GM18508 (cell line): ENCODE measurements around the gene ZFP1.

ENCODE experiments used
- ATAC-seq: cut with Tn5 transposase; IDR thresholded peaks from one replicate; pipeline ENCODE4 v1.9.1; 2021; ENCODE audit warnings: moderate number of reproducible peaks; ENCODE audit not compliant: insufficient read depth, unreplicated experiment

ZFP1 gene

DNA sequence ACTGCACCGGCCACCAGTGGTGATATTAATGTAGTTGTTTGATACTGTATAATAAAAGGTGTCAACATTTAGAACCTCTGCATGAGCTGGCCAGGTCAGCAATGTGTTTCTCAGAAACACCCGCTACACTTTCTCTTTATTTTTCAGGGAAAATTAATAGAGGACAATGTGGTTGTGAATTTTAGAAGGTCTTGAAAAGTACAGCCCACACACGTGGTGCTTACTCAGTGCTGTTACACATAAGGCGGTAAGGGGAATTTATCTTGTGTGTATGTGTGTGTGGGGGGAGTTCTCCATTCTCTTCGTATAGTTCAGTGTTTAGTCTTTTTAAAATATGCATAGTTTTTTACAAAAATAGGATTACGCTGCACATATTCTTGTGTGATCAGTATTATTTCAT, 4.4 kb upstream of the ZFP1 start:
- no peak for ATAC-seq

GRCh38 chr16:75147968-75148310, 385 bp upstream of the ZFP1 start:
- no peak for ATAC-seq

DNA sequence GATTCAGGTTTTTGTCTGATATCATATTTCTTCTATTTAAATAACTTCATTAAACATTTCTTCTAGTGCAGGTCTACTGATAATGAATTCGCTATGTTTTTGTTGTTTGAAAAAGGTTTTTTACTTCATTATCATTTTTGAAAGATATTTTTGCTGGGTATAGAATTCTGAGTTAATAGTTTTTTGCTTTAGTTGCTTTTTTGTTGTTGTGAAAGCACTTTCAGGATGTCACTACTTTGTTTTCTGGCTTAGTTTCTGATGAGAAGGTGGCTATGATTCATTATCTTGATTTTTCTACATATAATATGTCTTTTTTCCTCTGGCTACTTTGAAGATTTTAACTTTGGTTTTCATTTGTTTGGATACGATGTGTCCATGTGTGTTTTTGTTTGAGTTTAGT, 3.5 kb downstream of the ZFP1 start:
- ATAC-seq: no peak

DNA sequence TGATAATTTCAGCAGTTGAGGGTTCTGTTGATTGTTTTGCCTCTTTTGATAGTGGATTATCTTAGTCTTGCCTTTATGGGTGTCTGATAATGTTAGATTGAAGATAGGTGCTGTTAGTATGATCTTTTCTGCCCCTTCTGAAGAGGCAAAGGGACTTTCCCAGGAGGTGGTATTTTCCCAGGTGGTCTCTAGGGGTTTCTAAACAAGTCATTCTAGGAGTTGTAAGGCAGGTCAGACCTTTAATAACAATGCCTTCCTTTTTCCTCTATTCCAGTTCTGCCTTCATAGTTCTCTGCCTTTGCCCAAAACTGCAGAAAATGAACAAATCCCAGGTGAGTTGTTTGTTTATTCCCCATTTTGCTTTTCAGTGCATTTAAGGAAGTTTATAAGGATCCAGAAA, 4.3 kb downstream of the ZFP1 start:
- ATAC-seq: no peak

- ATAC-seq: no peak
Measured at GRCh38 chr16:75160386-75160785, 12.1 kb downstream of the ZFP1 start.

DNA sequence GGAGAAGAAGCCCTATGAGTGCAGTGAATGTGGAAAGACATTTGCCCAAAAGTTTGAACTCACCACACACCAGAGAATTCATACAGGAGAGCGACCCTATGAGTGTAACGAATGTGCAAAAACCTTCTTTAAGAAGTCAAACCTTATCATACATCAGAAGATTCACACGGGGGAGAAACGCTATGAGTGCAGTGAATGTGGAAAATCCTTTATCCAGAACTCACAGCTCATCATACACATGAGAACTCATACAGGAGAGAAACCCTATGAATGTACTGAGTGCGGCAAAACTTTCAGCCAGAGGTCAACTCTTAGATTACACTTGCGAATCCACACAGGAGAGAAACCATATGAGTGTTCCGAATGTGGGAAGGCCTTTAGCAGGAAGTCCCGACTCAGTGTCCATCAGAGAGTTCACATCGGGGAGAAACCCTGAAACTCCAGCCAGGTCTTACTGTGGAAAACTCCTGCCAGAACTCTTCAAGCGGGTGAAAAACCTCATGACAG, 21.6 kb downstream of the ZFP1 start:
- ATAC-seq: no peak

- no peak for ATAC-seq
Measured at GRCh38 chr16:75172578-75172977, 24.3 kb downstream of the ZFP1 start.

DNA sequence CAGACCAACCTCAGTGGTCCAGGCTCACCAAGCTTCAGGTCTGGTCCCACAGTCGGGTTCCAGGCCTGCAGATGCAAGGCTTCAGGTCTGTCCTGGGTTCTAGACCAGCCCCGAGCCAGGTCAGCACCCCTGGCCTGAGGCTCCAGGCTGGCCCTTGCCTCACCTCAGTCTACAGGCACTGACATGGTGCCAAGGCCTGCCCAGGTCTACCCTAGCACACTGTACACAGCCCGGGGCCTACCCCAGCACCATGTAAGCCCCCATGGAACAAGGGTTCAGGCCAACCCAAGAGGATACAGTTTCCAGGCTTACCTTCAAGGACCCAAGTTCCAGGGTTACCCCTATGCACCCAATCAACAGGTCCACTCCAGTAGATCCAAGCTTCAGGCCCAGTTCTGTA, 26.8 kb downstream of the ZFP1 start:
- no peak for ATAC-seq

- ATAC-seq: no peak
Measured at GRCh38 chr16:75176926-75177325, 28.6 kb downstream of the ZFP1 start.

- ATAC-seq: no peak
Measured at GRCh38 chr16:75179208-75179607, 30.9 kb downstream of the ZFP1 start.

DNA sequence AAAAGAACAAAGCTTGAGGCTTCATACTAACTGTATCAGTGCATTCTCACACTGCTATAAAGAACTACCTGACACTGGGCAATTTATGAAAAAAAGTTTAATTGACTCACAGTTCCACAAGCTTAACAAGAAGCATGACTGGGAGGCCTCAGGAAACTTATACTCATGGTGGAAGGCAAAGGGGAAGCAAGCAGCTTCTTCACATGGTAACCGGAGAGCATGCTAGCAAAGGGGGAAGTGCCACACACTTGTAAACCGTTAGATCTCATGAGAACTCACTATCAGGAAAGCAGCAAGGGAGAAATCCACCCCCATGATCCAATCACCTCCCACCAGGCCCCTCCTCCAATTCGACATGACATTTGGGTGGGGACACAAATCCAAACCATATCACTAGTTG, 33.3 kb downstream of the ZFP1 start:
- ATAC-seq: no peak

DNA sequence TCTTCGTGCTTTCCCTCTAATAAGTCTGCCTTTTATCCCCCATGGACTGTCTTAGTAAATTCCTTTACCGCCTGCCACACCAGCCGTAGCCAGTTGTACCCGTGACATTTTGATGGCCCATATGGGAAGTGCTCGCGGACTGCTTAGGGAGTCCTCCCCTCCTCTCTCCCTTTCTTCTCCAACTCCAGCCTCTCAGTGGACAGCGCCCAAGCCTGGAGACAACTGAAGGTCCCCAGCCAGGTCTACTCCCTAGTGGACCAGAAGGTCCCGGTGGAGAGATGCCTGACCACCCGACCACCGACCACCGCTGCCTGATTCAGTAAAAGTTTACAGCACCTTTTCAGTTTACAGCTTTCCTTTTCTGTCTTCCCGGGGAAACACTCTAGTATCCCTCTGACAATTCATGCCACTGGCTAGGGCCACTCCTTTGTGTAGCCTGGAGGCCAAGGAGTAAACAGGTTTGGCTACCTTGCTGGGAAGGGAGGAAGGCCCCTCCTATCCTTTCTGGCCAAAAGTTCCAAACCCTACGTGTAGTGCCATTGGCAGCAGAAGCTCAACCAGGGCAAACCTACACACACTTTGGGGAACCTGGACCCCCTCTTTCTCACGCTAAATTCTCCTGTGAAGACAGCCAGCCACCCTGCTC, 40.6 kb downstream of the ZFP1 start:
- no peak for ATAC-seq

DNA sequence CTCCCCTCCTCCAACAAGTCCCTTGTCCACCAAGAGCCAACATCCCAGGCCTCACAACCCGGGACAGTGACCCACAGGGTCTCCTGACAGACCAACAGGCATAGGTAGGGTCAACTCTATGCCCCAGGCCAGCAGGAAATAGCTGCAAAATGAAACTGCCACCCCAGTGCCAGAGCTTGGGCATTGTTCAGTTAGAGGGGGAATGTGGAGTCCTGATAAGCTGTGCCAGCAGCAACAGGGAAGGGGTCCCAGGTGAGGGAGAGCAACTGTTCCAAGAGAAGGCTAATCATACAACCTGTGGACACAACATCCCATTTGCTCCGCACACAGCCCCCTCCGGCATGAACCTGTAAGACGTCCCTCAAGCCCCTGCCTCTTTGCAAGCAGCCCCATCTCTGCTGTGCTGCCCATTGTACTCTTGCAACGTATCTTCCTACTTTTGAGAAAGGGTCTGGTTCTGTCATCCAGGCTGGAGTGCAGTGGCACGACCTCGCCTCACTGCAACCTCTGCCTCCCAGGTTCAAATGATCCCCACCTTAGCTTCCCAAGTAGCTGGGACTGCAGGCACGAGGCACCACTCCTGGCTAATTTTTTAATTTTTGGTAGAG, 41.4 kb downstream of the ZFP1 start:
- ATAC-seq: no peak

GRCh38 chr16:75192606-75193264, 44.4 kb downstream of the ZFP1 start:
- no peak for ATAC-seq

DNA sequence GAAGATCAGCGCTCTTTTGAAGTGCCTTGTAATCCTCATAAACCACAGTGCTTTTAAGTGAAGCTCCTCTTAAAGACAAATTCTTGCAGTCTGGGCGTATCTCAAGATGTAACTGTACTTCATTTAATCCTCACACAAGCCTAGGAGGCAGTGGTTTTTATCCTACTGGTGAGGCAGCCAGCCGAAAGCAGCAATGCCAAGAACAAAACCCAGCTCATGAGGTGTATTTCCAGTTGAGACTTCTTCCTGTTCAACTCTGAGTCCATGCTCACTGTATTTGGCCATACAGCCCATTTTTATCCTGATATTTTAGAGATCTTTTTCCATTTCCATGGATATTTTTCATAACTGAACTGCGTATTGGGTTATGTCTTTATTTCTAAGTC, 44.9 kb downstream of the ZFP1 start:
- ATAC-seq: no peak

- ATAC-seq: no peak
Measured at GRCh38 chr16:75193730-75194444, 45.6 kb downstream of the ZFP1 start.

- no peak for ATAC-seq
Measured at GRCh38 chr16:75195811-75196790, 47.8 kb downstream of the ZFP1 start.

DNA sequence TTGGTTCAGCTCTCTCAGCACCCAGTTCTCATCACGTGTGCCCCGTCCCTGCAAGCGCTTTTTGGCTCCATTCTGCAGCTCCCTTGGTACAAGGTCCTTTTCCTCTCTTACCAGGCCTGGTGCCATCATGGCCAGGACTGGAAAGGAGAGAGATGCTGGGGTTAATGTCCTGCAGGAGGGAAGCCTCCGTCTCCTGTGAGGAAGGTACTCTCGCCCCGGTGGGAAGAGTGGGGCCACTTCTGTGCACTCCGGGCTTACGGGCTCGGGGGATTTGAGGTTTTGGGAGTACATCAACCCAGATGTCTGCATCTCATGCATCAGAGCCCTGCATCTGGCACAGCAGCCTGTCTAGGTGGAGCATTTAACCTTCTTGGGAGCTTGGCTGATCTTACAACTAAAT, 48.5 kb downstream of the ZFP1 start:
- ATAC-seq: no peak

DNA sequence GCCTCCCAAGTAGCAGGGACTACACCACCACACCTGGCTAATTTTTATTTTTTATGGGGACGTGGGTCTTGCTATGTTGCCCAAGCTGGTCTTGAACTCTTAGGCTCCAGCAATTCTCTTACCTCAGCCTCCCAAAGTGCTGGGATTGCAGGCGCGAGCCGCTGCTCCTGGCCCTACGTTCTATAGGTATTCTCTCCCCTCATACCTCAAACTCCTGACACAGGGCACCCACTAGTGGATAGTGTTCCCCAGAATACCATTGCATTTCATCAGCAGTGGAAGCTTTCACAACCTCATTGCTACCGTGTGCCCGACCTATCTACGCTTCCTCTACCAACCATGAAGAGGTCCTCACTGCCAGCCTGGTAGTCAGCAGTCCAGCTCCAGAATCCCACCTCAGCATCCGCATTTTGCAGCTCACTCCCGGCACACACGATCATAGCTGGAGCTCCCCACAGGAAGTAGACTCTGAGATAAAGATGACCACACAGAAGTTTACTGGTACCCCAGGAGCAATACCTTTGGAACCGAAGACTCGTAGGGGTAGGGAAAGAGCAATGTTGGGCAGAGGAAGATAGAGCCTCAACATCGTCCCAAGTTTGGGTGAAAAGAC, 49.3 kb downstream of the ZFP1 start:
- no peak for ATAC-seq

- ATAC-seq: no peak
Measured at GRCh38 chr16:75198135-75198600, 49.8 kb downstream of the ZFP1 start.
